Transverse colon (tissue), 3 donors: Measurements from ENCODE around the gene QKI.

Experiments used
- POLR2A ChIP-seq: fragments of 450-650 bp; IDR thresholded peaks from one replicate; pipeline ENCODE4 v1.6.1; 2016; ENCODE audit warnings: antibody characterized with exemption, mild to moderate bottlenecking, moderate library complexity
- TF ChIP-seq, protein P1 (sequence below), 5 experiments: fragments of 200-600 bp in 3 of 5; fragments of 450-650 bp in 2 of 5; sonication (generic) in 3 of 5; IDR thresholded peaks; 1 replicate in 2 of 5; 2 replicates in 3 of 5; pipeline ENCODE4 v1.5.1; 2016 to 2017; ENCODE audit warnings: antibody characterized with exemption in 5 of 5, inconsistent platforms in 3 of 5, mild to moderate bottlenecking in 2 of 5, moderate library complexity in 1 of 5

DNA sequence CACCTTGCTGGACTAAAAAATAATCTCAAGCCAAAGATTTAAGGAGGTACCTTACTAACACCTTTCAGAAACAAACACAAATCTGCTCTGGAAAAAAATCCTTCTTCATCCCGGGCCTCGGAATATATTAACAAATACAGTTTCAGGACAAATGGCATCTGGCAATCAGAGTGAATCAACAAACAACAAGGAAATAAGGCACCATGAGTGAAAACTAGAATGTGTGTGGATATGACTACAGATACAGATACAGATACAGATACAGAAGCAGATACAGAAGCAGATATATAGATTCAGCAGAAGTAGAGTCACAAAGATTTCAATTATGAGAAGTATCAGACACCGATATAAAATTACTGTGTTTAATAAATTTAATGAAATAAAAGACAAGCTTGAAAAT, 178.4 kb downstream of the QKI start:
- TF ChIP-seq, protein P1, sequence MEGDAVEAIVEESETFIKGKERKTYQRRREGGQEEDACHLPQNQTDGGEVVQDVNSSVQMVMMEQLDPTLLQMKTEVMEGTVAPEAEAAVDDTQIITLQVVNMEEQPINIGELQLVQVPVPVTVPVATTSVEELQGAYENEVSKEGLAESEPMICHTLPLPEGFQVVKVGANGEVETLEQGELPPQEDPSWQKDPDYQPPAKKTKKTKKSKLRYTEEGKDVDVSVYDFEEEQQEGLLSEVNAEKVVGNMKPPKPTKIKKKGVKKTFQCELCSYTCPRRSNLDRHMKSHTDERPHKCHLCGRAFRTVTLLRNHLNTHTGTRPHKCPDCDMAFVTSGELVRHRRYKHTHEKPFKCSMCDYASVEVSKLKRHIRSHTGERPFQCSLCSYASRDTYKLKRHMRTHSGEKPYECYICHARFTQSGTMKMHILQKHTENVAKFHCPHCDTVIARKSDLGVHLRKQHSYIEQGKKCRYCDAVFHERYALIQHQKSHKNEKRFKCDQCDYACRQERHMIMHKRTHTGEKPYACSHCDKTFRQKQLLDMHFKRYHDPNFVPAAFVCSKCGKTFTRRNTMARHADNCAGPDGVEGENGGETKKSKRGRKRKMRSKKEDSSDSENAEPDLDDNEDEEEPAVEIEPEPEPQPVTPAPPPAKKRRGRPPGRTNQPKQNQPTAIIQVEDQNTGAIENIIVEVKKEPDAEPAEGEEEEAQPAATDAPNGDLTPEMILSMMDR (IDR thresholded peaks at IDR 0.05), result no peak
- no peak for TF ChIP-seq POLR2A
